Transverse colon (tissue), 4 donors: ENCODE data around the gene METTL1.

Source experiments
- CTCF ChIP-seq, 5 experiments: fragments of 200-600 bp in 3 of 5; fragments of 450-650 bp in 2 of 5; sonication (generic) in 3 of 5; IDR thresholded peaks; 1 replicate in 2 of 5; 2 replicates in 3 of 5; pipeline ENCODE4 v1.5.1; 2016 to 2017; ENCODE audit warnings: antibody characterized with exemption in 5 of 5, inconsistent platforms in 3 of 5, mild to moderate bottlenecking in 2 of 5, moderate library complexity in 1 of 5
- POLR2A ChIP-seq: fragments of 450-650 bp; IDR thresholded peaks from one replicate; pipeline ENCODE4 v1.6.1; 2016; ENCODE audit warnings: antibody characterized with exemption, mild to moderate bottlenecking, moderate library complexity
- POLR2AphosphoS5 ChIP-seq, 3 donors: sonication (generic); formaldehyde crosslinking; IDR thresholded peaks; one replicate each; pipeline ENCODE4 v1.6.1; 2016; ENCODE audit warnings: antibody characterized with exemption in 3 of 3

GRCh38 chr12:57752668-57753000 is 19.3 kb downstream of the METTL1 start:
- TF ChIP-seq CTCF (IDR thresholded peaks at IDR 0.05) (no peak), POLR2A (no peak), POLR2AphosphoS5 (IDR thresholded peaks at IDR 0.05) (no peak)
